ENCODE data around the gene MIEF2. TPM values are rescaled to one million over a fixed set of nuclear protein-coding genes. Genes with fewer than 3 reads are reported as not detected.

Gene MIEF2
- total RNA-seq, 4 donors from 2014 or later, result 10.8 to 19.0 (median 12.5) TPM

- Histone ChIP-seq H3K36me3 (peaks cover 0 to 100% of the 10 kb centered on the region in 2 donors), H3K9me3 (no peaks in the 10 kb centered on the region), H3K27ac (no peak overlapping the region), H3K27me3 (no peaks in the 10 kb centered on the region), H3K4me1 (peaks cover 0 to 35% (median 16%) of the 10 kb centered on the region in 3 donors), H3K4me3 (no peak overlapping the region)
- no peak for ATAC-seq
- TF ChIP-seq CTCF (IDR thresholded peaks at IDR 0.05), result no peak
- 55 to 79% methylated on average over 4 to 10 of the region's 15 CpGs for WGBS, 2 donors (ENCODE audit: low coverage in 1 of 2)
These were observed 9.3 kb upstream of the MIEF2 start for GRCh38 chr17:18251204-18251603.

GRCh38 chr17:18252160-18252559, 8.3 kb upstream of the MIEF2 start:
- H3K4me1 ChIP-seq, result peaks cover 0 to 36% (median 24%) of the 10 kb centered on the region in 3 donors
- TF ChIP-seq EP300 (IDR thresholded peaks at IDR 0.05) (no peak), POLR2AphosphoS5 (IDR thresholded peaks at IDR 0.05) (no peak), CTCF (IDR thresholded peaks at IDR 0.05) (no peak), POLR2A (IDR thresholded peaks at IDR 0.05) (no peak)
- 60% methylated on average over 1 of the region's 5 CpGs; no CpG with 5 or more reads in 1 of the 2 donors for WGBS, 2 donors (ENCODE audit: low coverage in 1 of 2)
- H3K36me3 ChIP-seq, result peaks cover 0 to 97% of the 10 kb centered on the region in 2 donors
- no peaks in the 10 kb centered on the region for H3K9me3 ChIP-seq
- H3K27me3 ChIP-seq, result no peaks in the 10 kb centered on the region
- no peak overlapping the region for H3K4me3 ChIP-seq
- no peak for ATAC-seq
- no peak overlapping the region for H3K27ac ChIP-seq

GRCh38 chr17:18253187-18253884, 7.1 kb upstream of the MIEF2 start:
- Histone ChIP-seq H3K27ac (no peak overlapping the region), H3K4me3 (no peak overlapping the region), H3K4me1 (peaks cover 0 to 30% (median 19%) of the 10 kb centered on the region in 3 donors), H3K36me3 (peaks cover 0 to 85% of the 10 kb centered on the region in 2 donors), H3K9me3 (no peaks in the 10 kb centered on the region), H3K27me3 (no peaks in the 10 kb centered on the region)
- ATAC-seq, result no peak
- 82% methylated on average over 2 of the region's 16 CpGs; no CpG with 5 or more reads in 1 of the 2 donors for WGBS, 2 donors (ENCODE audit: low coverage in 1 of 2)
- TF ChIP-seq POLR2AphosphoS5 (IDR thresholded peaks at IDR 0.05) (no peak), CTCF (IDR thresholded peaks at IDR 0.05) (no peak), EP300 (IDR thresholded peaks at IDR 0.05) (no peak), POLR2A (IDR thresholded peaks at IDR 0.05) (no peak)

GRCh38 chr17:18253947-18254821, 6.3 kb upstream of the MIEF2 start:
- Histone ChIP-seq H3K9me3 (no peaks in the 10 kb centered on the region), H3K27ac (no peak overlapping the region), H3K36me3 (peaks cover 0 to 77% of the 10 kb centered on the region in 2 donors), H3K4me3 (no peak overlapping the region), H3K4me1 (peaks cover 0 to 28% (median 18%) of the 10 kb centered on the region in 3 donors), H3K27me3 (no peaks in the 10 kb centered on the region)
- WGBS, 2 donors (ENCODE audit: low coverage in 1 of 2), result 75 to 80% methylated on average over 1 to 5 of the region's 27 CpGs
- no peak for ATAC-seq
- TF ChIP-seq CTCF (IDR thresholded peaks at IDR 0.05), result no peak
- no peak for TF ChIP-seq EP300 (IDR thresholded peaks at IDR 0.05)
